Panc1 (cell line): ENCODE results near the gene MET. TPM values are rescaled to one million over a fixed set of nuclear protein-coding genes. Genes with fewer than 3 reads are reported as not detected.

Experiments
- ATAC-seq: fragments of 200-7000 bp; cut with Tn5 transposase; 2 replicates; pipeline ENCODE4 v1.9.1; 2020; ENCODE audit warnings: mild to moderate bottlenecking, moderate library complexity
- BruUV-seq: library from RNA; stranded (reverse); fragments of 400-500 nt; replicated peaks from 2 replicates; lab custom pipeline; 2021; lab: Mats Ljungman, UMichigan
- CTCF ChIA-PET: fragments of 300-600 bp; sonication (Branson Sonifier 250); formaldehyde crosslinking; loops from one replicate; lab custom pipeline; 2022; ENCODE audit warnings: antibody characterized with exemption; lab: Charles Lee
- POLR2A ChIA-PET: fragments of 300-600 bp; sonication (Branson Sonifier 250); formaldehyde crosslinking; loops from one replicate; lab custom pipeline; 2022; ENCODE audit warnings: antibody characterized with exemption; lab: Charles Lee
- DNase-seq: peaks from one replicate; pipeline ENCODE4 v3.0.0-alpha.2; 2010; ENCODE audit warnings: low read depth, low spot score
- H3K27ac ChIP-seq: 2 replicates; pipeline ENCODE4 v1.5.1; 2011; ENCODE audit warnings: mild to moderate bottlenecking, low read length, inconsistent platforms
- H3K27me3 ChIP-seq: fragments of 200-500 bp; sonication (Bioruptor generic); 2 replicates; pipeline ENCODE4 v1.6.0; 2014; ENCODE audit warnings: low read length, inconsistent platforms; ENCODE audit not compliant: control insufficient read depth, insufficient read depth
- H3K36me3 ChIP-seq: fragments of 200-500 bp; sonication (Bioruptor generic); 2 replicates; pipeline ENCODE4 v1.5.1; 2014; ENCODE audit warnings: inconsistent platforms, mild to moderate bottlenecking, low read length, moderate library complexity; ENCODE audit not compliant: control insufficient read depth, insufficient read depth
- H3K4me1 ChIP-seq: 2 replicates; pipeline ENCODE4 v1.5.1; 2011; ENCODE audit warnings: inconsistent platforms, mild to moderate bottlenecking, low read length, moderate library complexity; ENCODE audit not compliant: control insufficient read depth, insufficient read depth
- H3K4me3 ChIP-seq, 2 experiments: 2 replicates each; pipeline ENCODE4 v1.5.1; 2011 to 2012; ENCODE audit warnings: low read depth in 2 of 2, low read length in 2 of 2, mild to moderate bottlenecking in 2 of 2, inconsistent platforms in 1 of 2, moderate library complexity in 1 of 2
- H3K9me3 ChIP-seq: fragments of 200-500 bp; sonication (Bioruptor generic); 2 replicates; pipeline ENCODE4 v1.5.1; 2014; ENCODE audit warnings: low read depth, mild to moderate bottlenecking, inconsistent platforms, low read length, moderate library complexity; ENCODE audit not compliant: control insufficient read depth, insufficient read depth
- CTCF ChIP-seq: fragments of 450-650 bp; IDR thresholded peaks from 2 replicates; pipeline ENCODE4 v1.5.1; 2017; ENCODE audit warnings: mild to moderate bottlenecking
- POLR2AphosphoS5 ChIP-seq: IDR thresholded peaks from 2 replicates; pipeline ENCODE4 v1.6.1; 2012; ENCODE audit warnings: mild to moderate bottlenecking, low read depth, low read length, moderate library complexity
- REST ChIP-seq, 2 experiments: IDR thresholded peaks; 2 replicates each; pipeline ENCODE4 v1.6.1; 2011 to 2012; ENCODE audit warnings: low read depth in 2 of 2, control low read depth in 1 of 2, low read length in 1 of 2, mild to moderate bottlenecking in 1 of 2, moderate library complexity in 1 of 2; ENCODE audit not compliant: insufficient read depth in 1 of 2
- SIN3A ChIP-seq: IDR thresholded peaks from 2 replicates; pipeline ENCODE4 v1.6.1; 2012; ENCODE audit warnings: low read depth, mild to moderate bottlenecking, low read length, moderate library complexity, borderline replicate concordance; ENCODE audit not compliant: insufficient read depth
- TCF7L2 ChIP-seq: IDR thresholded peaks from 2 replicates; pipeline ENCODE4 v1.6.1; 2011; ENCODE audit warnings: mild to moderate bottlenecking, low read depth, low read length, inconsistent platforms
- in situ Hi-C: cut with HindIII; loops from 2 replicates; pipeline ENCODE4 v1.10.0; 2016; ENCODE audit warnings: low sequenced_read_pairs, low pct_unique_long_range_greater_than_20kb
- intact Hi-C: fragments of 100-400 bp; cut with micrococcal nuclease; formaldehyde crosslinking; loops from one replicate; pipeline ENCODE4 v1.10.0; 2022; ENCODE audit not compliant: unreplicated experiment
- total RNA-seq: library from RNA; stranded (reverse); gene quantifications from one replicate; pipeline ENCODE4 v1.2.1, GENCODE V29; 2021; ENCODE audit not compliant: unreplicated experiment

MET gene
- total RNA-seq, 1 experiment from 2014 or later, result 103 TPM

- in situ Hi-C loops, result no loop called here
- Histone ChIP-seq H3K27me3 (no peaks in the 10 kb centered on the region), H3K27ac (peak overlapping the region; percentile 91), H3K4me3 (no peak overlapping the region; a peak in 1 of 4 replicates), H3K4me1 (peaks cover 84% of the 10 kb centered on the region), H3K9me3 (no peaks in the 10 kb centered on the region), H3K36me3 (no peaks in the 10 kb centered on the region)
- CTCF ChIA-PET, result no interaction called here
- intact Hi-C loops, result no loop called here
- BruUV-seq, result no TSS peak
- POLR2A ChIA-PET, result no interaction called here
- no peak for ATAC-seq
- TF ChIP-seq CTCF (no peak), REST (IDR thresholded peaks at IDR 0.05; ENCODE audit: insufficient read depth in 1 of 2, low read depth in 2 of 2, low read length in 1 of 2) (no peak), POLR2AphosphoS5 (no peak), SIN3A (no peak), TCF7L2 (no peak)
- no peak for DNase-seq
These were observed 37.3 kb downstream of the MET start for GRCh38 chr7:116709336-116709735.

- in situ Hi-C loops, result no loop called here
- intact Hi-C loops, result no loop called here
- no peak for TF ChIP-seq REST (IDR thresholded peaks at IDR 0.05; ENCODE audit: insufficient read depth in 1 of 2, low read depth in 2 of 2, low read length in 1 of 2)
- TF ChIP-seq TCF7L2, result no peak
- TF ChIP-seq CTCF, result no peak
- TF ChIP-seq POLR2AphosphoS5, result no peak
- TF ChIP-seq SIN3A, result no peak
- no peaks in the 10 kb centered on the region for H3K27me3 ChIP-seq
- DNase-seq, result no peak
- no peak overlapping the region for H3K4me3 ChIP-seq
- POLR2A ChIA-PET, result interaction anchor here (1.0 kb wide), 1 partner anchor 34 kb away, joined by 3 read pairs; no protein-coding TSS in a partner anchor
- H3K4me1 ChIP-seq, result peaks cover 82% of the 10 kb centered on the region
- no peak for ATAC-seq
- H3K27ac ChIP-seq, result peak overlapping the region; percentile 91
- H3K36me3 ChIP-seq, result no peaks in the 10 kb centered on the region
- no peaks in the 10 kb centered on the region for H3K9me3 ChIP-seq
- BruUV-seq, result no TSS peak
- CTCF ChIA-PET, result no interaction called here
These were observed 38.9 kb downstream of the MET start for GRCh38 chr7:116710764-116711452.
